ENCODE data around the gene OR2T35. TPM values are rescaled to one million over a fixed set of nuclear protein-coding genes. Genes with fewer than 3 reads are reported as not detected.

Gene OR2T35
- total and polyA plus RNA-seq, 9 of the 15 experiments (the other 6 are each of a cell fraction or from before 2014, with no cell fraction given) = not detected

DNA sequence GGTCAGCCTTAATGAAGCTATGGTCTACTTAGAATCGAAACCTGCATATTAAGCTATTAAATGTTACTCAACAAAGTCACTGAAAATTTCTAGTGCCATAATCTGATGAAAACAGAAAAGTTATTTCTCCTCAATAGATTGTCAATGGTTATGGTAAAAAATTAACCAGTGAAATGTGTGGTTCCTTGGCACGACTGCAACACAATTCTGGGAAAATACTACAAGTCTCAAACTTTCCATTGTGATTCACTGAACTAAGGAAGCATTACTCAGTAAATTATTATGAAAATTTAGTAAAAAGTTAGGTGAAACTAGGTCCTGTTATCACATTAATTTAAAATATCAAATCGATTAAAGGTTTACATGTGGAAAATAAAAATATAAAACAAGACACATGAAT lies 34.8 kb downstream of the OR2T35 start (continued):
- TF ChIP-seq, protein P1, sequence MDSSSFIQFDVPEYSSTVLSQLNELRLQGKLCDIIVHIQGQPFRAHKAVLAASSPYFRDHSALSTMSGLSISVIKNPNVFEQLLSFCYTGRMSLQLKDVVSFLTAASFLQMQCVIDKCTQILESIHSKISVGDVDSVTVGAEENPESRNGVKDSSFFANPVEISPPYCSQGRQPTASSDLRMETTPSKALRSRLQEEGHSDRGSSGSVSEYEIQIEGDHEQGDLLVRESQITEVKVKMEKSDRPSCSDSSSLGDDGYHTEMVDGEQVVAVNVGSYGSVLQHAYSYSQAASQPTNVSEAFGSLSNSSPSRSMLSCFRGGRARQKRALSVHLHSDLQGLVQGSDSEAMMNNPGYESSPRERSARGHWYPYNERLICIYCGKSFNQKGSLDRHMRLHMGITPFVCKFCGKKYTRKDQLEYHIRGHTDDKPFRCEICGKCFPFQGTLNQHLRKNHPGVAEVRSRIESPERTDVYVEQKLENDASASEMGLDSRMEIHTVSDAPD (CRISPR knock-in tag; IDR thresholded peaks at IDR 0.05) = no peak
- TF ChIP-seq MYBL2 (IDR thresholded peaks at IDR 0.05; ENCODE audit: low read depth) = no peak
- no peak for TF ChIP-seq MYBL2 (CRISPR knock-in tag; IDR thresholded peaks at IDR 0.05; ENCODE audit: borderline replicate concordance)
- TF ChIP-seq, protein P2, sequence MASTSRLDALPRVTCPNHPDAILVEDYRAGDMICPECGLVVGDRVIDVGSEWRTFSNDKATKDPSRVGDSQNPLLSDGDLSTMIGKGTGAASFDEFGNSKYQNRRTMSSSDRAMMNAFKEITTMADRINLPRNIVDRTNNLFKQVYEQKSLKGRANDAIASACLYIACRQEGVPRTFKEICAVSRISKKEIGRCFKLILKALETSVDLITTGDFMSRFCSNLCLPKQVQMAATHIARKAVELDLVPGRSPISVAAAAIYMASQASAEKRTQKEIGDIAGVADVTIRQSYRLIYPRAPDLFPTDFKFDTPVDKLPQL (IDR thresholded peaks at IDR 0.05; ENCODE audit: extremely low read depth, insufficient read length) = no peak
- TF ChIP-seq ZNF184 (CRISPR knock-in tag; IDR thresholded peaks at IDR 0.05) = no peak
- TF ChIP-seq FOXM1 (IDR thresholded peaks at IDR 0.05; ENCODE audit: low read depth) = no peak
- TF ChIP-seq FOXM1 (CRISPR knock-in tag; IDR thresholded peaks at IDR 0.05; ENCODE audit: low read depth) = no peak

DNA sequence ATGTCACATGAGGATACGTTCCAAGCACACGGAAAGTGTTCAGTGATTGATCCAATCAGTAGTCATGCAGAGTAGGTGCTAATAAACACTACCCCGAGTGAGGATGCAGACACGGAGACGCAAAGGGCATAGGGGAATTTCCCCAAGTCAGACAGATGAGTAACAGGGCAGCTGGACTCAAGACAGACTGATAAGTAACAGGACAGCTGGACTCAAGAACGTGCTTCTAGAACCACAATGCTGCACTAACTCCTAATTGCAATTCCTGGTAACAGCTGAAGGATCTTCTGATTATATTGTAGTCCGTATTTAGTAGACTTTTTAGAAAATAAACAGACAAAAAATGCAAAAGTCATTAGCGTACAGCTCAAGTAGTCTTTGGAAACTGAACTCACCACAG lies 45.7 kb downstream of the OR2T35 start:
- Histone ChIP-seq H3K9me1 (ENCODE audit: control insufficient read depth, insufficient read depth, low read length) (no peaks in the 10 kb centered on the region), H2AFZ (ENCODE audit: low read depth, low read length) (0 out of 2 replicates have a peak overlapping the region, but pooled peaks have one; percentile 45), H3K27me3 (ENCODE audit: control insufficient read depth in 2 of 2, insufficient read depth in 2 of 2, low read length in 2 of 2) (no peaks in the 10 kb centered on the region), H3K9ac (ENCODE audit: insufficient read depth in 1 of 2, low read depth in 2 of 2, low read length in 2 of 2) (no peak overlapping the region), H4K20me1 (replicated peaks; ENCODE audit: control insufficient read depth, insufficient read depth, low read length) (no peaks in the 10 kb centered on the region), H3K79me2 (ENCODE audit: control insufficient read depth, insufficient read depth, low read length) (no peaks in the 10 kb centered on the region), H3K4me2 (ENCODE audit: insufficient read depth, low read length) (no peak overlapping the region), H3K27ac (ENCODE audit: extremely low read depth, low read depth, low read length) (no peak overlapping the region), H3K36me3 (ENCODE audit: control insufficient read depth, insufficient read depth, low read length) (no peaks in the 10 kb centered on the region), H3K9me3 (replicated peaks; ENCODE audit: control insufficient read depth, insufficient read depth, low read depth, low read length) (no peaks in the 10 kb centered on the region), H3K4me1 (replicated peaks in 1 of 2; ENCODE audit: control insufficient read depth in 2 of 2, insufficient read depth in 2 of 2, low read length in 2 of 2) (no peaks in the 10 kb centered on the region; a peak in 1 of 5 replicates), H3K4me3 (no peak overlapping the region)
- intact Hi-C loops (cut with micrococcal nuclease) (no loop called here), in situ Hi-C loops (cut with MboI) (no loop called here)
- ChIA-PET POLR2A (no interaction called here), CTCF (ENCODE audit: low intra/inter-chr PET ratio) (no interaction called here)
- DNase-seq (ENCODE audit: extremely low read depth in 1 of 4, low spot score in 3 of 4) (peak in 1 of 4 experiments; percentile 1), FAIRE-seq (no peak), ATAC-seq (no peak)
- 7% methylated on average over 2 of the region's 8 CpGs for WGBS (ENCODE audit: insufficient coverage, low coverage, missing lambda C conversion rate)
- BruUV-seq (replicated peaks) = no TSS peak
- TF ChIP-seq, protein P3, sequence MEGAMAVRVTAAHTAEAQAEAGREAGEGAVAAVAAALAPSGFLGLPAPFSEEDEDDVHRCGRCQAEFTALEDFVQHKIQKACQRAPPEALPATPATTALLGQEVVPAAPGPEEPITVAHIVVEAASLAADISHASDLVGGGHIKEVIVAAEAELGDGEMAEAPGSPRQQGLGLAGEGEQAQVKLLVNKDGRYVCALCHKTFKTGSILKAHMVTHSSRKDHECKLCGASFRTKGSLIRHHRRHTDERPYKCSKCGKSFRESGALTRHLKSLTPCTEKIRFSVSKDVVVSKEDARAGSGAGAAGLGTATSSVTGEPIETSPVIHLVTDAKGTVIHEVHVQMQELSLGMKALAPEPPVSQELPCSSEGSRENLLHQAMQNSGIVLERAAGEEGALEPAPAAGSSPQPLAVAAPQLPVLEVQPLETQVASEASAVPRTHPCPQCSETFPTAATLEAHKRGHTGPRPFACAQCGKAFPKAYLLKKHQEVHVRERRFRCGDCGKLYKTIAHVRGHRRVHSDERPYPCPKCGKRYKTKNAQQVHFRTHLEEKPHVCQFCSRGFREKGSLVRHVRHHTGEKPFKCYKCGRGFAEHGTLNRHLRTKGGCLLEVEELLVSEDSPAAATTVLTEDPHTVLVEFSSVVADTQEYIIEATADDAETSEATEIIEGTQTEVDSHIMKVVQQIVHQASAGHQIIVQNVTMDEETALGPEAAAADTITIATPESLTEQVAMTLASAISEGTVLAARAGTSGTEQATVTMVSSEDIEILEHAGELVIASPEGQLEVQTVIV (CRISPR knock-in tag; IDR thresholded peaks at IDR 0.05; ENCODE audit: borderline replicate concordance) = no peak
- no peak for TF ChIP-seq ZNF217 (CRISPR knock-in tag; IDR thresholded peaks at IDR 0.05)
- TF ChIP-seq, protein P4, sequence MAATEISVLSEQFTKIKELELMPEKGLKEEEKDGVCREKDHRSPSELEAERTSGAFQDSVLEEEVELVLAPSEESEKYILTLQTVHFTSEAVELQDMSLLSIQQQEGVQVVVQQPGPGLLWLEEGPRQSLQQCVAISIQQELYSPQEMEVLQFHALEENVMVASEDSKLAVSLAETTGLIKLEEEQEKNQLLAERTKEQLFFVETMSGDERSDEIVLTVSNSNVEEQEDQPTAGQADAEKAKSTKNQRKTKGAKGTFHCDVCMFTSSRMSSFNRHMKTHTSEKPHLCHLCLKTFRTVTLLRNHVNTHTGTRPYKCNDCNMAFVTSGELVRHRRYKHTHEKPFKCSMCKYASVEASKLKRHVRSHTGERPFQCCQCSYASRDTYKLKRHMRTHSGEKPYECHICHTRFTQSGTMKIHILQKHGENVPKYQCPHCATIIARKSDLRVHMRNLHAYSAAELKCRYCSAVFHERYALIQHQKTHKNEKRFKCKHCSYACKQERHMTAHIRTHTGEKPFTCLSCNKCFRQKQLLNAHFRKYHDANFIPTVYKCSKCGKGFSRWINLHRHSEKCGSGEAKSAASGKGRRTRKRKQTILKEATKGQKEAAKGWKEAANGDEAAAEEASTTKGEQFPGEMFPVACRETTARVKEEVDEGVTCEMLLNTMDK (IDR thresholded peaks at IDR 0.05; ENCODE audit: borderline replicate concordance, insufficient read depth, low read depth, low read length, poor library complexity, severe bottlenecking) = no peak
- no peak for TF ChIP-seq ZNF3 (CRISPR knock-in tag; IDR thresholded peaks at IDR 0.05)
- TF ChIP-seq ZNF507 (tag; conservative IDR thresholded peaks at IDR 0.05) = no peak
- TF ChIP-seq POLR2G (IDR thresholded peaks at IDR 0.05; ENCODE audit: low read depth, low read length) = no peak
- no peak for TF ChIP-seq GABPB1 (CRISPR knock-in tag; IDR thresholded peaks at IDR 0.05)
- no peak for TF ChIP-seq HMG20B (CRISPR knock-in tag; IDR thresholded peaks at IDR 0.05)
- no peak for TF ChIP-seq GTF2E2 (tag; IDR thresholded peaks at IDR 0.05)
- no peak for TF ChIP-seq DPF2 (IDR thresholded peaks at IDR 0.05)
